ENCODE data around the gene SRSF11. TPM values are rescaled to one million over a fixed set of nuclear protein-coding genes. Genes with fewer than 3 reads are reported as not detected.

The SRSF11 gene
- total and polyA plus RNA-seq, 2 of the 8 experiments (the other 6 are each of a cell fraction or from before 2014, with no cell fraction given): 183 to 260 TPM

DNA sequence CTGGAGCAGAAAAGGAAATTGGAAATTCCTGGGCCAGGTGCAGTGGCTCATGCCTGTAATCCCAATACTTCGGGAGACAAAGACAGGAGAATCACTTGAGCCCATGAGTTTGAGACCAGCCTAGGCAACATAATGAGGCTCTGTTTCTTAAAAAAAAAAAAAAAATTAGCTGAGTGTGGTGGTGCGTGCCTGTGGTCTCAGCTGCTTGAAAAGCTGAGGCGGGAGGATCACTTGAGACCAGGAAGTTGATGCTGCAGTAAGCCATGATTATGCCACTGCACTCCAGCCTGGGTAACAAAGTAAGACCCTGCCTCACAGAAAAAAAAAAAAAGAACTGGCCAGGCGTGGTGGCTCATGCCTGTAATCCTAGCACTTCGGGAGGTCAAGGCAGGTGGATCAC is 56.7 kb downstream of the SRSF11 start:
- Histone ChIP-seq H3K4me3 (ENCODE audit: extremely low read depth in 1 of 4, insufficient read depth in 2 of 4, low read depth in 3 of 4, low read length in 4 of 4) (no peak overlapping the region), H3K23ac (ENCODE audit: insufficient read length) (no peak overlapping the region), H3K56ac (replicated peaks; ENCODE audit: insufficient read length, low read depth, low read length) (no peak overlapping the region), H3K27me3 (replicated peaks in 1 of 4; ENCODE audit: control insufficient read depth in 3 of 4, extremely low read depth in 1 of 4, insufficient read depth in 3 of 4, low read length in 3 of 4) (no peaks in the 10 kb centered on the region), H3K4me1 (replicated peaks in 1 of 4; ENCODE audit: control insufficient read depth in 3 of 4, insufficient read depth in 4 of 4, low read length in 3 of 4) (no peaks in the 10 kb centered on the region), H2BK5ac (ENCODE audit: low read depth, low read length) (no peak overlapping the region), H2AFZ (ENCODE audit: low read length) (no peak overlapping the region), H3K9me3 (ENCODE audit: insufficient read depth in 2 of 2, low read depth in 1 of 2, low read length in 1 of 2) (no peaks in the 10 kb centered on the region), H4K5ac (ENCODE audit: insufficient read length, low read depth, low read length) (no peak overlapping the region), H4K20me1 (replicated peaks in 1 of 2; ENCODE audit: control insufficient read depth in 1 of 2, insufficient read depth in 2 of 2, low read length in 2 of 2) (no peaks in the 10 kb centered on the region), H3K79me2 (ENCODE audit: control insufficient read depth in 1 of 2, insufficient read depth in 2 of 2, low read length in 2 of 2) (no peaks in the 10 kb centered on the region), H2BK20ac (ENCODE audit: low read length) (no peak overlapping the region), H3K9ac (replicated peaks in 1 of 4; ENCODE audit: extremely low read depth in 1 of 4, low read depth in 3 of 4, low read length in 3 of 4) (no peak overlapping the region), H2BK120ac (replicated peaks; ENCODE audit: low read depth, low read length) (no peak overlapping the region), H3K4ac (replicated peaks; ENCODE audit: insufficient read length, low read depth, low read length) (no peak overlapping the region), H3K27ac (ENCODE audit: low read depth, low read length) (no peak overlapping the region), H4K91ac (replicated peaks; ENCODE audit: insufficient read length, low read length) (no peak overlapping the region), H3K36me3 (ENCODE audit: control insufficient read depth in 2 of 4, insufficient read depth in 4 of 4, low read length in 3 of 4) (peaks cover 0 to 16% (median 0%) of the 10 kb centered on the region in 4 experiments; a peak in 2 of 8 replicates), H3K79me1 (ENCODE audit: low read depth, low read length) (no peaks in the 10 kb centered on the region), H3K4me2 (ENCODE audit: insufficient read depth in 1 of 2, low read depth in 2 of 2, low read length in 2 of 2) (no peak overlapping the region), H2BK15ac (ENCODE audit: low read length) (no peak overlapping the region), H3K14ac (ENCODE audit: insufficient read length) (no peak overlapping the region), H2AK5ac (ENCODE audit: low read depth, low read length) (no peak overlapping the region), H4K8ac (ENCODE audit: extremely low read depth, insufficient read depth, low read length) (no peak overlapping the region), H3K23me2 (ENCODE audit: low read depth, low read length) (no peaks in the 10 kb centered on the region), H3K18ac (ENCODE audit: extremely low read depth, low read length) (no peak overlapping the region), H2BK12ac (ENCODE audit: low read depth, low read length) (no peak overlapping the region)
- FAIRE-seq (no peak), DNase-seq (ENCODE audit: low read depth in 1 of 2, low spot score in 2 of 2) (no peak)
- CTCF ChIA-PET (ENCODE audit: partially characterized antibody): no interaction called here
- POLR2A ChIA-PET (ENCODE audit: partially characterized antibody): no interaction called here
- WGBS, 2 experiments (ENCODE audit: extremely low coverage in 1 of 2, insufficient coverage in 1 of 2, insufficient read length in 1 of 2, insufficient replicate concordance in 2 of 2, low coverage in 1 of 2, low lambda C conversion rate in 2 of 2, missing lambda C conversion rate in 1 of 2): 92% methylated on average over 5 of the region's 5 CpGs; no CpG with 5 or more reads in 1 of the 2 experiments
- no peak for TF ChIP-seq HDAC2 (IDR thresholded peaks at IDR 0.05; ENCODE audit: borderline replicate concordance in 1 of 2, low read depth in 2 of 2, low read length in 2 of 2)
- no peak for TF ChIP-seq RXRA (IDR thresholded peaks at IDR 0.05; ENCODE audit: insufficient read depth, low read depth, low read length)
- TF ChIP-seq CBX5 (IDR thresholded peaks at IDR 0.05; ENCODE audit: low read depth, low read length): no peak
- no peak for TF ChIP-seq EGR1 (IDR thresholded peaks at IDR 0.05; ENCODE audit: borderline replicate concordance, low read depth, low read length)
- no peak for TF ChIP-seq CEBPB (IDR thresholded peaks at IDR 0.05; ENCODE audit: low read depth, low read length)
- TF ChIP-seq, protein P1, sequence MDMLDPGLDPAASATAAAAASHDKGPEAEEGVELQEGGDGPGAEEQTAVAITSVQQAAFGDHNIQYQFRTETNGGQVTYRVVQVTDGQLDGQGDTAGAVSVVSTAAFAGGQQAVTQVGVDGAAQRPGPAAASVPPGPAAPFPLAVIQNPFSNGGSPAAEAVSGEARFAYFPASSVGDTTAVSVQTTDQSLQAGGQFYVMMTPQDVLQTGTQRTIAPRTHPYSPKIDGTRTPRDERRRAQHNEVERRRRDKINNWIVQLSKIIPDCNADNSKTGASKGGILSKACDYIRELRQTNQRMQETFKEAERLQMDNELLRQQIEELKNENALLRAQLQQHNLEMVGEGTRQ (IDR thresholded peaks at IDR 0.05; ENCODE audit: low read length): no peak
- TF ChIP-seq SIN3A (conservative IDR thresholded peaks at IDR 0.05 in 1 of 2, IDR thresholded peaks at IDR 0.05 in 1 of 2; ENCODE audit: low read depth in 1 of 2, low read length in 2 of 2): no peak
- TF ChIP-seq CBX8 (IDR thresholded peaks at IDR 0.05; ENCODE audit: borderline replicate concordance, low read depth, low read length): no peak
- no peak for TF ChIP-seq POLR2A (IDR thresholded peaks at IDR 0.05; ENCODE audit: control extremely low read depth in 1 of 2, low read depth in 2 of 2, low read length in 2 of 2)
- no peak for TF ChIP-seq CTBP2 (IDR thresholded peaks at IDR 0.05; ENCODE audit: borderline replicate concordance, insufficient read depth, insufficient read length, low read length)
- TF ChIP-seq EP300 (IDR thresholded peaks at IDR 0.05; ENCODE audit: borderline replicate concordance in 1 of 2, low read depth in 2 of 2, low read length in 2 of 2): no peak
- no peak for TF ChIP-seq PHF8 (conservative IDR thresholded peaks at IDR 0.05; ENCODE audit: low read depth, low read length)
- TF ChIP-seq JUN (IDR thresholded peaks at IDR 0.05; ENCODE audit: low read depth, low read length): no peak
